Activated B cell treated with CpG ODN at 0.5 μM for 24 hours (primary cell): ENCODE results near the gene SLC9A9. TPM values are rescaled to one million over a fixed set of nuclear protein-coding genes. Genes with fewer than 3 reads are reported as not detected.
A peak's percentile ranks its signal among the peaks of the same experiment; 100 is the strongest.

Experiments used
- ATAC-seq: fragments of 200-7000 bp; cut with Tn5 transposase; one replicate; pipeline ENCODE4 v1.10.0; 2021; ENCODE audit warnings: low read depth, mild to moderate bottlenecking, moderate library complexity
- CTCF ChIA-PET: fragments of 350-600 bp; sonication (Branson Sonifier 250); formaldehyde crosslinking; loops from one replicate; lab custom pipeline; 2021; ENCODE audit warnings: antibody characterized with exemption; lab: Charles Lee
- POLR2A ChIA-PET: fragments of 350-600 bp; sonication (Branson Sonifier 250); formaldehyde crosslinking; loops from one replicate; lab custom pipeline; 2021; ENCODE audit warnings: antibody characterized with exemption; lab: Charles Lee
- DNase-seq: peaks from one replicate; pipeline ENCODE4 v3.0.0; 2022
- H3K27ac Mint-ChIP-seq: one replicate; pipeline ENCODE4 v1.8.0; 2020; ENCODE audit warnings: mixed read lengths
- H3K27me3 Mint-ChIP-seq: one replicate; pipeline ENCODE4 v1.8.0; 2021; ENCODE audit warnings: mixed read lengths
- H3K36me3 Mint-ChIP-seq: one replicate; pipeline ENCODE4 v1.8.0; 2021; ENCODE audit warnings: low read depth, mixed read lengths
- H3K4me1 Mint-ChIP-seq: one replicate; pipeline ENCODE4 v1.8.0; 2021; ENCODE audit warnings: mixed read lengths
- H3K4me3 Mint-ChIP-seq: one replicate; pipeline ENCODE4 v1.8.0; 2020; ENCODE audit warnings: mild to moderate bottlenecking, mixed read lengths
- H3K9me3 Mint-ChIP-seq: one replicate; pipeline ENCODE4 v1.8.0; 2020; ENCODE audit warnings: mixed read lengths
- CTCF ChIP-seq: fragments of 200-600 bp; IDR thresholded peaks from one replicate; pipeline ENCODE4 v1.8.0; 2022; ENCODE audit warnings: antibody characterized with exemption, mild to moderate bottlenecking
- intact Hi-C: fragments of 100-400 bp; cut with micrococcal nuclease; formaldehyde crosslinking; loops from one replicate; pipeline ENCODE4 v1.15.1; 2024
- total RNA-seq: library from RNA; stranded (reverse); gene quantifications from 2 replicates; pipeline ENCODE4 v1.2.3, GENCODE V29; 2022

Gene SLC9A9
- total RNA-seq, 1 donor from 2014 or later, result 9.4 TPM

- intact Hi-C loops, result no loop called here
- peaks cover 19% of the 10 kb centered on the region for H3K4me1 Mint-ChIP-seq
- POLR2A ChIA-PET, result no interaction called here
These were observed 428.7 kb downstream of the SLC9A9 start for GRCh38 chr3:143419611-143420010.

GRCh38 chr3:143418391-143418790 is 429.9 kb downstream of the SLC9A9 start:
- no peak overlapping the region for H3K4me3 Mint-ChIP-seq
- intact Hi-C loops, result no loop called here
- H3K27me3 Mint-ChIP-seq, result no peaks in the 10 kb centered on the region
- H3K4me1 Mint-ChIP-seq, result peaks cover 19% of the 10 kb centered on the region
- CTCF ChIA-PET, result no interaction called here
- no peak overlapping the region for H3K27ac Mint-ChIP-seq
- no peak for ATAC-seq
- no peak for DNase-seq
- peaks cover 2% of the 10 kb centered on the region for H3K36me3 Mint-ChIP-seq
- no peak for TF ChIP-seq CTCF
- peaks cover 2% of the 10 kb centered on the region for H3K9me3 Mint-ChIP-seq
- POLR2A ChIA-PET, result no interaction called here

More at GRCh38 chr3:143419611-143420010, 428.7 kb downstream of the SLC9A9 start:
- Mint-ChIP-seq H3K27me3 (no peaks in the 10 kb centered on the region), H3K4me3 (no peak overlapping the region), H3K9me3 (peaks cover 2% of the 10 kb centered on the region), H3K27ac (no peak overlapping the region), H3K36me3 (peaks cover 2% of the 10 kb centered on the region)
- no peak for ATAC-seq
- no peak for TF ChIP-seq CTCF
- CTCF ChIA-PET, result no interaction called here
- DNase-seq, result no peak

GRCh38 chr3:143416229-143416628 is 432.0 kb downstream of the SLC9A9 start:
- DNase-seq (no peak), ATAC-seq (no peak)
- H3K36me3 Mint-ChIP-seq, result no peaks in the 10 kb centered on the region
- no peak overlapping the region for H3K27ac Mint-ChIP-seq
- POLR2A ChIA-PET, result no interaction called here
- H3K9me3 Mint-ChIP-seq, result peaks cover 2% of the 10 kb centered on the region
- no peak overlapping the region for H3K4me3 Mint-ChIP-seq
- H3K27me3 Mint-ChIP-seq, result no peaks in the 10 kb centered on the region
- intact Hi-C loops, result no loop called here
- H3K4me1 Mint-ChIP-seq, result peaks cover 36% of the 10 kb centered on the region
- CTCF ChIA-PET, result no interaction called here
- no peak for TF ChIP-seq CTCF

- Mint-ChIP-seq H3K27ac (no peak overlapping the region), H3K9me3 (peaks cover 2% of the 10 kb centered on the region), H3K4me1 (peaks cover 40% of the 10 kb centered on the region), H3K4me3 (no peak overlapping the region), H3K36me3 (no peaks in the 10 kb centered on the region), H3K27me3 (no peaks in the 10 kb centered on the region)
- TF ChIP-seq CTCF, result no peak
- ATAC-seq (no peak), DNase-seq (no peak)
- POLR2A ChIA-PET, result interaction anchor here (0.6 kb wide), 1 partner anchor 293 kb away, joined by 3 read pairs; no protein-coding TSS in a partner anchor
- intact Hi-C loops, result no loop called here
- CTCF ChIA-PET, result no interaction called here
These were observed 433.6 kb downstream of the SLC9A9 start for GRCh38 chr3:143414571-143415253.

- Mint-ChIP-seq H3K4me3 (no peak overlapping the region), H3K4me1 (peaks cover 40% of the 10 kb centered on the region), H3K27me3 (no peaks in the 10 kb centered on the region), H3K27ac (no peak overlapping the region), H3K36me3 (no peaks in the 10 kb centered on the region), H3K9me3 (peaks cover 2% of the 10 kb centered on the region)
- no peak for TF ChIP-seq CTCF
- intact Hi-C loops, result loop anchor here (2.0 kb wide), 1 partner anchor 15 kb away; no protein-coding TSS in a partner anchor
- POLR2A ChIA-PET, result no interaction called here
- DNase-seq (no peak), ATAC-seq (peak; percentile 34)
- CTCF ChIA-PET, result no interaction called here
These were observed 434.9 kb downstream of the SLC9A9 start for GRCh38 chr3:143413372-143413771.
